WTC11 (cell line): ENCODE results near the gene RALA. TPM values are rescaled to one million over a fixed set of nuclear protein-coding genes. Genes with fewer than 3 reads are reported as not detected.

Experiments used
- ATAC-seq: fragments of 200-7000 bp; cut with Tn5 transposase; 2 replicates; pipeline ENCODE4 v1.10.0; 2021; ENCODE audit warnings: mild to moderate bottlenecking, moderate library complexity
- CTCF ChIA-PET: fragments of 300-600 bp; sonication (Branson Sonifier 250); formaldehyde crosslinking; loops from one replicate; lab custom pipeline; 2021; ENCODE audit warnings: antibody characterized with exemption; lab: Charles Lee
- POLR2A ChIA-PET: fragments of 350-600 bp; sonication (Branson Sonifier 250); formaldehyde crosslinking; loops from one replicate; lab custom pipeline; 2021; ENCODE audit warnings: antibody characterized with exemption; lab: Charles Lee
- DNase-seq: peaks from one replicate; pipeline ENCODE4 v3.0.0; 2021; ENCODE audit warnings: low spot score
- H3K27ac Mint-ChIP-seq: 2 replicates; pipeline ENCODE4 v1.8.0; 2021; ENCODE audit warnings: mixed read lengths
- H3K27me3 Mint-ChIP-seq: 2 replicates; pipeline ENCODE4 v1.8.0; 2021; ENCODE audit warnings: low read depth, mild to moderate bottlenecking, moderate library complexity, mixed read lengths
- H3K36me3 Mint-ChIP-seq: 2 replicates; pipeline ENCODE4 v1.8.0; 2021; ENCODE audit warnings: mixed read lengths
- H3K4me1 Mint-ChIP-seq: 2 replicates; pipeline ENCODE4 v1.8.0; 2022; ENCODE audit warnings: mixed read lengths
- H3K4me3 Mint-ChIP-seq: 2 replicates; pipeline ENCODE4 v1.8.0; 2021; ENCODE audit warnings: mild to moderate bottlenecking, moderate library complexity, mixed read lengths
- H3K9me3 Mint-ChIP-seq: 2 replicates; pipeline ENCODE4 v1.8.0; 2021; ENCODE audit warnings: mixed read lengths
- ARID4B ChIP-seq: sonication (generic); formaldehyde crosslinking; IDR thresholded peaks from 2 replicates; pipeline ENCODE4 v1.8.0; 2023; ENCODE audit warnings: missing genetic modification reagents, mild to moderate bottlenecking, borderline replicate concordance
- CREB1 ChIP-seq: sonication (generic); formaldehyde crosslinking; IDR thresholded peaks from 2 replicates; pipeline ENCODE4 v1.8.0; 2023; ENCODE audit warnings: mild to moderate bottlenecking, missing genetic modification reagents
- FOXP4 ChIP-seq: sonication (generic); formaldehyde crosslinking; IDR thresholded peaks from 2 replicates; pipeline ENCODE4 v1.8.0; 2022; ENCODE audit warnings: mild to moderate bottlenecking, missing genetic modification reagents
- HMGA2 ChIP-seq: fragments of 250-450 bp; sonication (Bioruptor Pico); IDR thresholded peaks from 2 replicates; pipeline ENCODE4 v1.4.0; 2021; ENCODE audit warnings: mild to moderate bottlenecking, moderate library complexity
- KAT7 ChIP-seq: sonication (generic); formaldehyde crosslinking; IDR thresholded peaks from 2 replicates; pipeline ENCODE4 v1.8.1; 2023; ENCODE audit warnings: missing genetic modification reagents, mild to moderate bottlenecking, borderline replicate concordance
- MXD4 ChIP-seq: fragments of 250-450 bp; sonication (Bioruptor Pico); IDR thresholded peaks from 2 replicates; pipeline ENCODE4 v1.8.0; 2021; ENCODE audit warnings: mild to moderate bottlenecking, moderate library complexity, borderline replicate concordance
- NFYB ChIP-seq: sonication (generic); formaldehyde crosslinking; conservative IDR thresholded peaks from 2 replicates; pipeline ENCODE4 v1.8.0; 2022; ENCODE audit warnings: low read depth, missing genetic modification reagents
- OVOL2 ChIP-seq: fragments of 250-450 bp; sonication (Bioruptor Pico); IDR thresholded peaks from 2 replicates; pipeline ENCODE4 v1.9.0; 2021; ENCODE audit warnings: mild to moderate bottlenecking, borderline replicate concordance
- TEAD1 ChIP-seq: sonication (generic); formaldehyde crosslinking; IDR thresholded peaks from 2 replicates; pipeline ENCODE4 v1.8.0; 2022; ENCODE audit warnings: mild to moderate bottlenecking, missing genetic modification reagents
- ZMAT4 ChIP-seq: fragments of 250-450 bp; sonication (Bioruptor Pico); IDR thresholded peaks from 2 replicates; pipeline ENCODE4 v1.9.0; 2021; ENCODE audit warnings: mild to moderate bottlenecking
- ZNF532 ChIP-seq: fragments of 250-450 bp; sonication (Bioruptor Pico); IDR thresholded peaks from 2 replicates; pipeline ENCODE4 v1.9.0; 2021; ENCODE audit warnings: mild to moderate bottlenecking, borderline replicate concordance
- total RNA-seq: library from RNA; stranded (reverse); gene quantifications from 3 replicates; pipeline ENCODE4 v1.2.3, GENCODE V29; 2021

Gene RALA
- total RNA-seq, 1 experiment from 2014 or later: 57.3 TPM

GRCh38 chr7:39589323-39590111 is 33.9 kb upstream of the RALA start:
- ATAC-seq (peak; percentile 97), DNase-seq (peak; percentile 33)
- TF ChIP-seq TEAD1 (CRISPR knock-in tag): peak; percentile 39; the same call in 1 of the 2 replicates
- TF ChIP-seq CREB1 (CRISPR knock-in tag): no peak
- POLR2A ChIA-PET: no interaction called here
- Mint-ChIP-seq H3K4me1 (peaks cover 12% of the 10 kb centered on the region), H3K27me3 (no peaks in the 10 kb centered on the region; the same call in 1 of the 2 replicates), H3K4me3 (no peak overlapping the region), H3K27ac (peak overlapping the region; percentile 65), H3K36me3 (no peaks in the 10 kb centered on the region), H3K9me3 (0 out of 2 replicates have a peak, but pooled peaks cover 5% of the 10 kb centered on the region)
- CTCF ChIA-PET: interaction anchor here (0.6 to 2.3 kb wide), 5 partner anchors 9 to 220 kb away, joined by 3 to 37 read pairs (median 9); no protein-coding TSS in a partner anchor

- TF ChIP-seq HMGA2 (CRISPR knock-in tag) (no peak), KAT7 (CRISPR knock-in tag) (no peak), NFYB (CRISPR knock-in tag) (no peak), MXD4 (no peak), OVOL2 (CRISPR knock-in tag) (no peak), ARID4B (no peak), ZNF532 (CRISPR knock-in tag) (no peak), FOXP4 (CRISPR knock-in tag) (no peak), ZMAT4 (CRISPR knock-in tag) (no peak)
- H3K4me1 Mint-ChIP-seq: peaks cover 12% of the 10 kb centered on the region
- no peak for DNase-seq
- POLR2A ChIA-PET: interaction anchor here (0.6 kb wide), 2 partner anchors 465 to 770 kb away, joined by 3 read pairs; no protein-coding TSS in a partner anchor
- CTCF ChIA-PET: interaction anchor here (0.6 to 1.2 kb wide), 3 partner anchors 12 to 677 kb away, joined by 3 to 4 read pairs (median 3); no protein-coding TSS in a partner anchor
- no peak overlapping the region for H3K27ac Mint-ChIP-seq
- no peak for ATAC-seq
- H3K36me3 Mint-ChIP-seq: no peaks in the 10 kb centered on the region
- H3K27me3 Mint-ChIP-seq: no peaks in the 10 kb centered on the region; the same call in 1 of the 2 replicates
- H3K4me3 Mint-ChIP-seq: no peak overlapping the region
- H3K9me3 Mint-ChIP-seq: 0 out of 2 replicates have a peak, but pooled peaks cover 5% of the 10 kb centered on the region
Observed at GRCh38 chr7:39592586-39592985, 30.8 kb upstream of the RALA start.
